GM21447 (cell line): ENCODE data around the gene CNKSR3.

Source experiments
- ATAC-seq: cut with Tn5 transposase; IDR thresholded peaks from one replicate; pipeline ENCODE4 v1.9.1; 2021; ENCODE audit not compliant: unreplicated experiment

CNKSR3 gene

DNA sequence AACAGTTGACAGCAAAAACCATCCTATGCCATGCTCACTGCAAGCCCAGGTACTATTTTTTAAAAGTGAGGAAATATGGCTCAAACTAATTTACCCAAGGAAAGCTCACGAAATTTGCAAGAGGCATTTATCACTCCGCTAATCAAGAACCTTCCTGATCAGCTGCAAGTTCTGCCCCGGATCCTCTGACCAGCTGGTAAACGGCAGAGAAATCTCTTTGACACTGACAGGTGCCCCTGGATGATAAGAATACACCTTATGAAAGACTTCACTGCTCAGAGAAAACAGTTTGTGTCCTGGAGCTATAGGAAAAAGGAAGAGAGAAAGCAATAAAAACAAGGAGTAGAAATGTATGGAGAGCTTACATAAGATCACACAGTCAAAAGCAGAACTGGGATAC lies 6.4 kb downstream of the CNKSR3 start:
- ATAC-seq: no peak

DNA sequence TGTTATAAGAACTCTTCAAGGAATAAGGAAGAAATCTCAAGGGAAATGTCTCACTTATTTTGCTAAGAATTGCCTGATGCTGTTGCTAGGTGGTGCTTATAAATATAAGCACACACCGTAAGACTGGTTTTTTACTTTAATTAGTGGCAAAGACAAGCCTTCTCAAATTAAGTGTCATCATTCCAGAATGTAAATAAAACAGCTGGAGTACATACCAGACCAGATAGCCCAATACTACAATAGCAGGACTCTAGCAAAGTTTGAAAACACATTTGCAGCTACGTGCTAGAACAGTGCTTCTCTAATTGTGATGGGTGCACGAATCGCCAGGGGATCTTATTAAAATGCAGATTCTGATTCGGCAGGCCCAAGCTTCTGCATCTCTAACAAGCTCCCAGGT lies 6.8 kb downstream of the CNKSR3 start:
- no peak for ATAC-seq

DNA sequence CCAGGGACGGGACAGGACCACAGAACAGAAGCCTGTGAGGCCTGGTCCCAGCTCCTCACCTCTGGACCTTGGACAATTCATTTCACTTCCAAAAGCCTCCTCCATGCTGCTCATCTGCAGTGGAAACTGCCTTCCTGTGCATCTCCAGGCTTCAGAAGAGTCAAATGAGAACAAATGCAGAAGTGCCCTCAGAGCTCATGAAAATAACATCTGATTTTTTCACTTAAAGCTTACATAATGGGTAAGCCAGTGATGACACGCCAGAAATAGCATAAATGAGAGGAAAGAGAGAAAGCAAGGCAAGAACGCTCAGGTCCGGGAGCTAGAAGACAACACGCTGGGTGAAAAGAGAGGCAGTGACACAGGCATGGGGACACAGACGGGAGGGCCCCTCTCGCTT lies 7.9 kb downstream of the CNKSR3 start:
- ATAC-seq: no peak

DNA sequence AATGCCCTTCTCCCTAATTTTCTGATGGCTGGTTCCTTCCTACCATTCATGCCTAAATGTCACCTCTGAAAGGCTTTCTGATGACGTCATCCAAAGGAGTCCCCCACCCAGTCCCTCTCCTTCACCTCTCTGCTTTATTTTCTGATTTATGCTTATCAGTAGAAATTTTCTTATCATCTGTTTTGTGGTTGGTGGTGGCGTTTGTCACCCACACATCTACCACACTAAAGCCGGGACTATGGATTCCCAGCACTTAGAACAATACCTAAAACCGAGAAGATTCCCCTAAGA lies 9.0 kb downstream of the CNKSR3 start:
- ATAC-seq: no peak

DNA sequence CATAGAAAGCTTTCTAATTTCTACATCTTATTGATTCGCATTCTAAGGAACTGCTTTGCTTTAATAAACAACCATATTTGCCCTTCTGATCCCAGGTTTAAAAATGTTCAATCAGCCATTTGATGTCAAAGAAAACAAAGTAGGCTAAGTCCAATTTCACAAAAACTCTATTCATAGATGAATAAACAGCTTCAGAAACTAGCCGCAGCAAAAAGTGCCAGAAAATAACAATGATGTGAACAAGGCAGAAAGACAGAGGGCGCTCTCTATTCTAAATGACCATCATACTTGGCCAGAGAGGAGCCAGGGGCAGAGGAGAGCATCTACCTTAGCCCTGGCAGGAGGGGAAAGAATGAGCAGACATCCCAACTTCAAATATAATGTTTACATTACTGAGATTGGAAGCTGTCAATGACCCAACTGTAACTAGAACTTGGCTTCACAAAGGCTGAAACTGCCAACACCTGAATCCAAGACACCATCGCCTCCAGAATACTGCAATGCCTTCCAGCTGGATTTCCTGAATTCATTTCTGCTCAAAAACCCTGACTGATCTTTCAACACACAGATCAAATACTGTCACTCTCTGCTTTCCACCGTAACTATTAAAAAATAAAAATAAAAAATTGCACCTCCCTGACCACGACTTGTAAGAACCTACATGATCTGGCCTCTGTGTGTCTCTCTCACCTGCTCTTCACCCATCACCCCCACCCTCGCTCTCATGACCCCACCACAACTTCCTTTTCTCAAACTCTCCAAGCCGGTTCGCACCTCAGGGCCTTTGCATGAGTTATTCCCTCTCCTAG lies 9.5 kb downstream of the CNKSR3 start:
- ATAC-seq: no peak

DNA sequence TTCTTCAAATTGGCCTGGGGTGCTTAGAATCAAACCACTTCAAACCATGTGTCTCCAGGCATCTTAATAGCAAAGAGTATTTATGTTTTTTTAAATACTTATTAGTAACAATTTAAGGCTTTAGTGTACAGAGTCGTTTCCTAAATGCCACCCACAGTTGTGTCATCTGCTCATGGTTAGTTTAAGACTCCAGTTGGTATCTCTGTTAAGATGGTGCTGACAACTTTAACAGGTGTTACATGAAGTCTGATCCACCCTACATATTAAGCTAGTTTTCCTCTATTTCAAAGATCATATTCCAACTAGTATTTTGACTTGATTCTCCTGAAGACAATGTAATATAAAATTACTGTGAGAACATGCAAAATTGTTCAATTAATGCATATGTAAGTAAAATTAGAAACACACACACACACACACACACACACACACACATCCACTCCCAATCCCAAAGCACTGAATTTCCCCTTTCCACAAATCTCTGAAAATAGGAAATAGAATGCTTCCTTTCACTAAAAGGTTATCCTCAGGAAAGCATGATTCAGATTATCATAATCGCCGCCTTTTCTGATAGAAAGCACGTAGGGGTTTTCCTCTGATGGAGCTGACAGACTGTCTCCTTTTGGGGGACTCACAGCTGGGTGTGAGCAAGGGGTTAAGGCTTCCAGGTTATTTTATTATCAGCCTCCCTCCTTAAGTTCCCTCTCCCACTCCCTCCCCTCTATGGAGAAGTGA lies 10.5 kb downstream of the CNKSR3 start:
- no peak for ATAC-seq

DNA sequence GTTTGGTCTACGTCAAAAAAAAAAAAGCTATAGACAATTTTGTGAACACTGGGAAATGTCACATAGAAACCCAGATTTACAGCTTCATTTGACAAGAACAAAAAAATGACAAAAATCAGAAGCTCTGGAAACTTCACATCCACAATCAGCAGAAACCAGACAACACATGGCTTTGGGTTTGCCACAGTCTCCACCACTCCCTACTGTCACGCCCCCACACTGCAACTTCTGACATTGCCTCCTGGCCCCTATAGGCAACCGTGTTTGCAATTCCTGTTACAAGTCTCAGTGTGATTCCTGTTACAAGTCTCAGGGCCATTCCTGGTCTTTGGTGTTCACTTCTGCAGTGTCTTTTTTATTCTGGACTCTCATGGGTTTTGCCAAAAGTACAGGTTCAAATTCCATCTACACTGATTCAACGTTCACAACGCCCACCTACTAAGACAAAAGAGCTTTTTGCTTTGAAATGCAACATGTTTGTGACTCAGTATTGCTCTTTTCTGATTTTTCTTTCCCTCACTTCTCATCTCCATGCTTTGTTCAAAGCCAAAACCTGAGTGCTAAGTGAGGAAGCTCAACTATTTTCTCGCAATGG lies 12.0 kb downstream of the CNKSR3 start:
- ATAC-seq: no peak

DNA sequence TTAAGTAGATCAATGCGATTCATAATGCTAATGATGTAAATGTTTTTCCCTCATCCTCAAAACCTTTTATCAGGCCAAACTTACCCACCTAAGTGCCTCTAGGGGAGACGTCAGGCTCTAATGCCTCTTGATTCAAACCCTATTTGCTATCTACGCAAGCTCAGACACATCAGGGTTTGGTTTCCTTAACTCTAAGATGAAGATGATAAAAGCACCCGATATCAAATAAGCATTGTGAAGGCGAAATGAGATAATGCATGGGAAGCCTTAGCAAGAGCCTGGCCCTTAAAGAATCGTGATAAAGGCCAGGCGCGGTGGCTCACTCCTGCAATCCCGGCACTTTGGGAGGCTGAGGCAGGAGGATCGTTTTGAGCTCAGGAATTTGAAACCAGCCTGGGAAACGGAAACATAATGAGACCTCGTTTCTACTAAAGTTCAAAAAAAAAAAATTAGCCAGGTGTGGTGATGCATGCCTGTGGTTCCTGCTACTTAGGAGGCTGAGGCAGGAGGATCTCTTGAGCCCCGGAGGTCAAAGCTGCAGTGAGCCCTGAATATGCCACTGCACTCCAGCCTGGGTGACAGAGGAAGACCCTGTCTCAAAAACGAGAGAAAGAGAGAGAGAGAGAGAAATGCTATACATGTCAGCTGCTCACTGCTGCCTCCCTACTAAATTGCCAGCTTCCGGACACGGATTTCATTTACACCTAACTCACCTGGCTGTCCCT lies 13.5 kb downstream of the CNKSR3 start:
- ATAC-seq: no peak

DNA sequence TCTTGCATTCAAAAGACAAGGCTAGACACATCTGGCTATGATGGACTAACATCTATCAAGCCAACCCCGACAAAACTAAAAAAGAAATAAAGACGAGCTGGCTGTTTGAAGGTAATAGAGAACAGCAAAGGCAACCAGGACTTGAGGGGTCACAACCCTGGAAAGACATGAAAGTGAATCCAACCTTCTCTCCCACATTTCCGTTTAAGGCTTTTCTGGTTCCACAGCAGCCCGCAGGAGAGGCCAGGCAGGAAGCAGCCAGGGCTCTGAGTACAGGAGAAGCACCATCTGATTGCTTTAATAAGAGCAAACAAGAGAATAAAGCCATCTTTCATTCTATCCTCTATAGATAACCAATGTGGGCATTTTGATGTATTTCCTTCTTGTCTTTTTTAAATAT lies 14.3 kb downstream of the CNKSR3 start:
- ATAC-seq: no peak

DNA sequence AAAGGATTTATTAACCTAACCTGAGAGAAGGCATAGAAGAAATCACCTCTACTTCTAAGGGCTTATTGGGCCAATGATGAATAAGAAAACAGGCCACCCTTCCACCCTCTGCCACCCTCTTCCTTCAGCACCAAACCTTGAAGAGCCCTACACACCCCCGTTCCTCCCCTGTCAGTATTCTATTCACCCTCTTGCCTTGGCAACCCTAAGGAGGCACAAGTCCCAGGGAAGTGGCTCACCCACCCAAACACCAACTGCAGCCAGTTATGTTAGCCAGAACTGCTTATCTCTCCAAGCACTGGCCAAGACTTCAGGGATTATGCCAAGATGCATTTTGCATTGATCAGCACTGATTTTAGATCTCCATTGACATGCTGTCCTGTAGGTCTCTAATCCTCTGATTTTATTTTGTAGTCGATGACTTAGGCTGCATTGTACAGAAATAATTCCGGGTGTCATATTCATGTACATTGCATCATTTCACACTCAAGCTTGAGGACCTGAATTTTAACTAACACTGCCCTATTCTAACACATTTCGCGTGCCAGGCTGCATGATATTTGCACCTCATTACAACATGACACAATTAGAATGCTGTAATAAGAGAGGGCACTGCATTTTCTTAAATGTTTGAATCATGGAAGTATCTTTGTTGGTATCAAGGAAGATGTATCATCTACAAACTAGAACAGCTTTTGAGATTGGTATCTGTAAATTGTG lies 15.7 kb downstream of the CNKSR3 start:
- ATAC-seq: no peak

DNA sequence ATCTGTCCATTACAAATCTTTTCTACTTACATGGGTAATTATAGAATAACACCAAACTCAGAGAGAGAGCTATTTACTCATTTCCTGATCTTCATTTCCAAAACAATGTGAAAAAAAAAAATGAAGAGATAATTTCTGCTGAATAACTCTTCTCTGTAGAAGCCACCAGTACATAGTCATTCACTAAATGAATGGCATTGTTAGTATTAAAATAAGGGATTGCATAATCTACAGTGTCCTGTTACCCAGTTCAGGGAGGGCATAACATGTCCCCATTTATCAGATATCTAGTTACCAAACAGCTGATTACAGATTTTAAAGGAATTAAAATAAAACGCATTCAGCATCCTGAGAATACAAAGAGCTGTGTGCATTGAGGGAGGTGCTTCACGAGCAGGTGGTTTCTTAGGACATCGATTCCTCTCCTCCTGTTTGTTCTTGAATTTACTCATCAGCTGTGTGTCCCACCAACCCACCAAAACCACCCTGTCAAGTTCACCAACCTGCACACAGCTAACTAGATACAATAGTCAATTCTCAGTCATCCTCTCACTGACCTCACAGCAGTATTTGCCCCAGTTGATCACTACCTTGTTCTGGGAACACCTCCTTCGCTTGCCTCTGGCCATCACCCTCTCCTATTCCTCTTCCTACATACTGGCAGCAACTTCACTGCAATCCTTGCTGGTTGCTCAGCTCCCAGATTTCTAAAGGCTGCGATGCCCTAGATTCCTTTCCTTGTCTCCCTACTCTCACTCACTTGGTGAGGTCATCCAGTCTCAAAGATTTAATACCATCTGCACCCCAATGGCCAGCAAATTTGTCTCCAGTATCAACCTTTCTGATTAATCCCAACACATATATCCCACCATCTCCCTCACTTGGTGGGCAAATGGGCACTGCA lies 18.7 kb downstream of the CNKSR3 start:
- no peak for ATAC-seq

DNA sequence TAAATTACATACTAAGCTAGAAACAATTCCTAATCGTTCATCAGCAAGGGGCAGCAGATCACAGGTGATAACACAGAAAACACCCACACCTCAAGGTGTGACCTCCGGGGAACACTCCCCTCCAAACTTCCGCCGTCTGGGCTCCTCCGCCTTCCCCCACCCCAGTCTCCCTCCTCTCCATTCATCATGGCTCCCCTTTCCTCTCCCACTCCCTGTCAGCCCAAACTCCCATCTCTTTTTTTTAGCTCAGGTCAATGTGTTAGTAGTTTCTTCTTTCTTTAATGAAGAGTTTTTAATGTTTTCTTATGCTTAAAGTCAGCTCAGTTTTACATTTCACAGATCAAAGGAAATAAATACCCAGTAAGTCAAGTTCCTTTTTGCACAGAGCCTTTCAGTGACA lies 20.7 kb downstream of the CNKSR3 start:
- ATAC-seq: no peak

DNA sequence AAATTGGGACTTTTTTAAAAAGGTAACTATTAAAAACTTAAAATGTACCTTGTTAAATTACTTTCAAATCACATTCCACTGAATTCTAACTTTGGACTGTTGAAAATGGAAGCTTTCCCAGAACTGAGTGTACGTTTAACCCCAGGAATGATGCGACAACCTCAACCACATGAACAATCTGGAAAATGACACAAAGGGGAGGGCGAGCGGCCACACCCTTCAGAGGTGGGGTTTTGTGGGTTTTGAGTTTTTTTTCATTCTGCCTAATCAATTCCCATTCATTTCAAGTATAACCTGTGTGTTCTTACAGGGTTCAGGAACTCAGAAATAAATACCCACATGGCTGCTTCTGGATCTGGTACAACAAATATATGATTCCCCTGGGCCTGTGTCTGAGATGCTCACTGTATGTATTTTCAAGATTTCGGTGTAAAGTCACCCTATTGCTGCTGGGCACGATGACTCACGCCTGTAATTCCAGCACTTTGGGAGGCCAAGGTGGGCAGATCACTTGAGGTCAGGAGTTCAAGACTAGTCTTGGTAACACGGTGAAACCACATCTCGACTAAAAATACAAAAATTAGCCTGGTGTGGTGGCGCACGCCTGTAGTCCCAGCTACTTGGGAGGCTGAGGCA lies 21.6 kb downstream of the CNKSR3 start:
- no peak for ATAC-seq

DNA sequence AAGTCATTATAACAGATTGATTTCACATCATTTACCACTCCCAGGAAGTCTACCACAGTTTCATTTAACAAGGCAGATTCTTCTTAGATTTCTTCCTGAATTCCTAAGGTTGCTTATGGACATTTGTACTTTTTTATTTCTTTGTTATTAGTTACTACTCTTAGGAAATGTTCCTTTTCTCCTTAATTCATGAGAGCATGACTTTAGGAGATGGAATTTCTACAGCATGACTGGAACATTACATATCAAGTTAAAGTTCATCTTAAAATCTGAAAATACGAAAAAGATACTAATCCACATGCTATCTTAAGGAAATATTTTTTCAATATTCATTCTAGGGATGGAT lies 22.3 kb downstream of the CNKSR3 start:
- no peak for ATAC-seq

DNA sequence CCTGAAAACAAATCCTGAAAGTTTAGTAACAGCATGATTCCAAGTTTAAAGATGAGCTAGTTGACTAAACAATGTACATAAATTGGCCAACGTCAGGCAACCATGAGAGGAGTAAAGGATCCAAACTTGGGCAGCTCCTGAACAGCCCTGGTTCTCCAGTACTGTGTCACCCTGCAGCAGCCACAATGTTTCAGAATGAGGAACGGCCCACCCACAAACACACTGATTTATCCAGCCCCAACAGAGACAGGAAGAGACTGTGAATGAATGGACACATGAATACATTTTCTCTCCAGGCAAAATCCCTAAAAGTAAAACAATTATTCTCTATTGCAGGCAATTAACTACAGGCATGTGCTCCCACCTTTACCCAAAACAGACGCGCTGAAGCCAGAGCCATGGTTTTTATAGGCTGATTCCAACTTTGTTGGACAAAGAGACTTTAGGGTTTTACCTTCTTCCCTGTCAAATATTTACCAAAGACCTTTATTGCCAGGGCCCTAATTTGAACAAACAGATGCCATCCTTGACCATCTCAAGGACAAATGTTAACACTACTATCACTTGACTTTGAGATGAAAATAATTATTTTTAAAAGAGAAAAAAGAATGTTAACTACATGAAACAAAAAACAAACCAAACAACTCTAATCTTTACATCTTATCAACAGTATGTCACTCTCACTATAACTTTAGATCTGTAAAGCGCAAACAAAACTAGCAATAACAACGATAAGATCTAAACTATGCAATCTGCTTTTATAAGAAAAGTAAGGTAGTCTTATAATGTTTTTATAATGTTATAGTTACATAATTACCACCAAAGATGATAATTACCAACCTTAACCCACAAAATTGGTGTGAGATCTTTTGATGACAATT lies 22.9 kb downstream of the CNKSR3 start:
- ATAC-seq: no peak

DNA sequence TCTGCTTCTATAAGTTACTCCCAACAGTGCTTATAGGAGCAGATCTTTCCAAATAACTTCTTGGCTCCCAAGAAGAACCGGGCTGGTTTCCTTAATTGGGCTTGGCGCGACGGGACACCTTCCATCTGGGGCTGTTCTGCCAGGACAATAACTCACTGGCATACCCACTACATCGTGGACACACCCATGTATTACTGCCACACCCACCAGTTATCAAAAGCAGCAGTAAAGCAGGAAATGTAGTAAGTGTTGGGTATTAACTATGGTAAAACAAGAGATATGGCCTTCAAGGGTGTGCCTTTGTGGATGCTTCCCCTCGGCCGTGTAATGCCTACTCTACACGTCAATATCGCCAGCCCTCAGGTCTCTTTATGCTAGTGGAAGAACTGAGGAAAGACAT lies 24.7 kb downstream of the CNKSR3 start:
- ATAC-seq: no peak

DNA sequence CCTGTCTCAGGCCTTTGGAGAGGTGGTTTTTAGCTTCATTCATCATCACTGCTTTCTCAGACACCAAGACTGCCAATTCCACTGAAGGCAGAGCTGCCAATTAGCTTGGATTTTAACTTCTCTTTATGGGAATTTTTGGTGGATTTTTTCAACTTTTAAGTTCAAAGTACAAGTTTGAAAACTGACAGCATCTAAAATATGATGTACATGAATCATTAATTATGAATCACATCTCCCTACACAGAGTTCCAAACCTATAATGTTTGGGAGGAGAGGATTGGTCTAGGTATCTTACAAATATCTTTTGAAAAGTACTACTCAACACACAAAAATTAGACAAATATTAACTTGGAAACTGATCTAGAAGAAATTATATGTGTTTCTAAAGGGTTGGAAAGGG lies 25.5 kb downstream of the CNKSR3 start:
- no peak for ATAC-seq

DNA sequence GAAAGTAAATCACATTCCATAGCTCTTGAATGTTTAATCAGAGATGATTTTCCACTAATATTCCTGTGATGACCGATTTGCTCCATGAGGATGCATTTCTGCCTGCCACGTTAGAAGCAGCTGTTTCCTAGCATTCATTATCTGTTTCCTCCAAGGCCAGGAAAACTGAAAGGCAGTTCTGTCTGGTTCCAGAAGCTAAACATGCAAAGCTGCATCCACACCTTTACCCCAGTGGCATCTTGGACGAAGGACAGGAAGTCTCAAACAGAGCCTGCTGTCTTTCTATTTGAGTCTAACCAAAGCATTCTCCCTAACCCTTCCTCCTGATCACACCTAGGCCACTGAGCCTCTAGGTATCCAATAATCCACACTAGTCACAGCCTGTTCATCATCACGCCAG lies 27.6 kb downstream of the CNKSR3 start:
- ATAC-seq: no peak

DNA sequence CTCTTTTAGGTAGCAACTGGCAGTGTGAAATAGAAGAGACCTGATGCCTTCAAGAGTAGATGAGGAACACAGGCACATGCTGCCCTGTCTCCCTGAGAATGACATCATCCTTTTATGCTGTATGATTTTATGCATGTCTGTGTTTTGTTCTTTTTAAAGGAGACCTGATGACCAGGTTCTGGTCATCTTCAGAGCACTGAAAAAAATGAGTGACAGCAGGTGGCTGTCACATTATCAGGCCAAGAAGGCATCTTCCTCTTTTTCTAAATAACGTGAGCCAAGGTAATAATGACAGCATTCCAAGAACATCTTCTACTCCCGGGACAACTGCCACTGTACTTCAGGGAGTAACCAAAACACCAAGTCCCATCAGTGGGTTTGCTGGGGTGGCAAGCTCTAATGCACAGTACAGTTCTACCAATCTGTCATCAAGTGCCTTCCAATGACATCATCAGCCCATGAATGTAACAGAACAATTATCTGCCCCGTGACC lies 28.9 kb downstream of the CNKSR3 start:
- no peak for ATAC-seq
